DND-41 (cell line): ENCODE results near the gene ORAI1.
A peak's percentile ranks its signal among the peaks of the same experiment; 100 is the strongest.

Experiments used
- ATAC-seq: fragments of 200-7000 bp; cut with Tn5 transposase; 3 replicates; pipeline ENCODE4 v1.9.1; 2021; ENCODE audit warnings: low read depth; ENCODE audit not compliant: insufficient read depth
- DNase-seq: peaks from one replicate; pipeline ENCODE4 v3.0.0-alpha.2; 2020
- H2AFZ ChIP-seq: 2 replicates; pipeline ENCODE4 v1.6.0; 2012; ENCODE audit warnings: low read depth, low read length
- H3K27ac ChIP-seq: 2 replicates; pipeline ENCODE4 v1.5.1; 2012; ENCODE audit warnings: low read length, inconsistent platforms
- H3K27me3 ChIP-seq: fragments of 200-600 bp; sonication (generic); 2 replicates; pipeline ENCODE4 v1.6.0; 2012; ENCODE audit warnings: low read length, mild to moderate bottlenecking, inconsistent platforms; ENCODE audit not compliant: insufficient read depth, poor library complexity
- H3K36me3 ChIP-seq: 2 replicates; pipeline ENCODE4 v1.5.1; 2012; ENCODE audit warnings: low read length, inconsistent platforms; ENCODE audit not compliant: insufficient read depth
- H3K4me1 ChIP-seq: 2 replicates; pipeline ENCODE4 v1.5.1; 2012; ENCODE audit warnings: mild to moderate bottlenecking, low read length; ENCODE audit not compliant: insufficient read depth
- H3K4me2 ChIP-seq: 2 replicates; pipeline ENCODE4 v1.6.0; 2012; ENCODE audit warnings: mild to moderate bottlenecking, moderate library complexity, low read length, inconsistent platforms; ENCODE audit not compliant: insufficient read depth
- H3K4me3 ChIP-seq, 2 experiments: fragments of 200-600 bp in 1 of 2; shearing (Covaris generic) in 1 of 2; 2 replicates each; pipeline ENCODE4 v1.5.1; 2012 to 2016; ENCODE audit warnings: inconsistent platforms in 2 of 2, low read length in 2 of 2, mild to moderate bottlenecking in 2 of 2, low read depth in 1 of 2, moderate library complexity in 1 of 2
- H3K79me2 ChIP-seq: 2 replicates; pipeline ENCODE4 v1.6.0; 2012; ENCODE audit warnings: low read length, inconsistent platforms; ENCODE audit not compliant: insufficient read depth
- H3K9ac ChIP-seq: 2 replicates; pipeline ENCODE4 v1.6.0; 2012; ENCODE audit warnings: low read depth, mild to moderate bottlenecking, inconsistent platforms, low read length, moderate library complexity
- H3K9me3 ChIP-seq: 2 replicates; pipeline ENCODE4 v1.5.1; 2012; ENCODE audit warnings: low read length, moderate library complexity, mild to moderate bottlenecking, inconsistent platforms; ENCODE audit not compliant: insufficient read depth, severe bottlenecking
- H4K20me1 ChIP-seq: 2 replicates; pipeline ENCODE4 v1.6.0; 2012; ENCODE audit warnings: low read length; ENCODE audit not compliant: insufficient read depth
- EZH2 ChIP-seq: IDR thresholded peaks from 3 replicates; pipeline ENCODE4 v1.6.1; 2012; ENCODE audit warnings: borderline replicate concordance, low read depth, mild to moderate bottlenecking, moderate library complexity, low read length, inconsistent platforms; ENCODE audit not compliant: severe bottlenecking
- TF ChIP-seq, protein P1 (sequence below): IDR thresholded peaks from 2 replicates; pipeline ENCODE4 v1.5.1; 2012; ENCODE audit warnings: borderline replicate concordance, low read length, moderate library complexity, mild to moderate bottlenecking; ENCODE audit not compliant: poor library complexity, severe bottlenecking; ENCODE audit errors: extremely low read depth

ORAI1 gene

GRCh38 chr12:121626087-121626852, at the start of gene ORAI1:
Gene ORAI1 (plus strand): TSS chr12:121626530.
- Histone ChIP-seq H3K4me2 (peak within 1 kb of the TSS; percentile 69), H3K4me3 (peak within 1 kb of the TSS; percentile 62 to 69), H3K27ac (peak within 1 kb of the TSS; percentile 86), H3K9ac (peak within 1 kb of the TSS; percentile 92), H3K9me3 (no peaks in the 10 kb centered on the region), H3K4me1 (peaks cover 47% of the 10 kb centered on the region), H4K20me1 (peaks cover 12% of the 10 kb centered on the region; the same call in 1 of the 2 replicates), H3K79me2 (peaks cover 39% of the 10 kb centered on the region), H3K36me3 (peaks cover 7% of the 10 kb centered on the region; the same call in 1 of the 2 replicates), H3K27me3 (no peaks in the 10 kb centered on the region), H2AFZ (peak within 1 kb of the TSS; percentile 83)
- DNase-seq (peak; percentile 95), ATAC-seq (peak; percentile 73)
- TF ChIP-seq, protein P1, sequence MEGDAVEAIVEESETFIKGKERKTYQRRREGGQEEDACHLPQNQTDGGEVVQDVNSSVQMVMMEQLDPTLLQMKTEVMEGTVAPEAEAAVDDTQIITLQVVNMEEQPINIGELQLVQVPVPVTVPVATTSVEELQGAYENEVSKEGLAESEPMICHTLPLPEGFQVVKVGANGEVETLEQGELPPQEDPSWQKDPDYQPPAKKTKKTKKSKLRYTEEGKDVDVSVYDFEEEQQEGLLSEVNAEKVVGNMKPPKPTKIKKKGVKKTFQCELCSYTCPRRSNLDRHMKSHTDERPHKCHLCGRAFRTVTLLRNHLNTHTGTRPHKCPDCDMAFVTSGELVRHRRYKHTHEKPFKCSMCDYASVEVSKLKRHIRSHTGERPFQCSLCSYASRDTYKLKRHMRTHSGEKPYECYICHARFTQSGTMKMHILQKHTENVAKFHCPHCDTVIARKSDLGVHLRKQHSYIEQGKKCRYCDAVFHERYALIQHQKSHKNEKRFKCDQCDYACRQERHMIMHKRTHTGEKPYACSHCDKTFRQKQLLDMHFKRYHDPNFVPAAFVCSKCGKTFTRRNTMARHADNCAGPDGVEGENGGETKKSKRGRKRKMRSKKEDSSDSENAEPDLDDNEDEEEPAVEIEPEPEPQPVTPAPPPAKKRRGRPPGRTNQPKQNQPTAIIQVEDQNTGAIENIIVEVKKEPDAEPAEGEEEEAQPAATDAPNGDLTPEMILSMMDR, result peak; percentile 42
- no peak for TF ChIP-seq EZH2

DNA sequence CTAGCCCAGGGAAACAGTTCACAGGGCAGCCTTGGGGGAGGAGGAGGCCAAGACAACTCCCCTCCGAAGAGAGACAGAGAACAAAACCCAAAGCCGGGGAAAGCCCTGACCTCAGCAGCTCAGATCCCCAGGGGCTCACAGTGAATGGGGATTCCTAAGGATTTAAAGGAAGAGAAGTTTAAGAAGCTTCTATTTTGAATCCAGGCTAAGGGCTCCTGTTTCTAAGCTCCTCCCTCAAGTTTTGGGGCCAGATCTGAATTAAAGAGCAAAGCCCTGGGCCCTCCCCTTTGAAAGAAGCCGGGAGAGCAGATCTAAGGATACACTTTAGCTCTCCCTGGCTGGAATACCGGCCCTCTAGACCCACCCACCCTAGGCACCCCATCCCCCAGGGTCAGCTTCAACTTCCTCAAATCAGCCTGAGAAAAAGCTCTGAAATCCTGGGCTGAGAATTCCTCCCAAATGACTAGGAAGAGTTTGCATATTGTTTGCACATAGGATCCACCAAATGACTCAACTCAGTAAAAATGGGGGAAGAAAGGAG, 49.4 kb upstream of the ORAI1 start:
- no peak for TF ChIP-seq EZH2
- TF ChIP-seq, protein P1, result no peak
- Histone ChIP-seq H3K9ac (peak overlapping the region; percentile 90; the same call in 1 of the 2 replicates), H3K9me3 (no peaks in the 10 kb centered on the region), H4K20me1 (no peaks in the 10 kb centered on the region), H3K36me3 (peaks cover 36% of the 10 kb centered on the region), H3K4me2 (peak overlapping the region; percentile 64), H3K79me2 (peaks cover 55% of the 10 kb centered on the region), H3K27ac (no peak overlapping the region), H2AFZ (no peak overlapping the region), H3K27me3 (no peaks in the 10 kb centered on the region), H3K4me3 (no peak overlapping the region), H3K4me1 (peaks cover 34% of the 10 kb centered on the region)
- DNase-seq (no peak), ATAC-seq (no peak)

DNA sequence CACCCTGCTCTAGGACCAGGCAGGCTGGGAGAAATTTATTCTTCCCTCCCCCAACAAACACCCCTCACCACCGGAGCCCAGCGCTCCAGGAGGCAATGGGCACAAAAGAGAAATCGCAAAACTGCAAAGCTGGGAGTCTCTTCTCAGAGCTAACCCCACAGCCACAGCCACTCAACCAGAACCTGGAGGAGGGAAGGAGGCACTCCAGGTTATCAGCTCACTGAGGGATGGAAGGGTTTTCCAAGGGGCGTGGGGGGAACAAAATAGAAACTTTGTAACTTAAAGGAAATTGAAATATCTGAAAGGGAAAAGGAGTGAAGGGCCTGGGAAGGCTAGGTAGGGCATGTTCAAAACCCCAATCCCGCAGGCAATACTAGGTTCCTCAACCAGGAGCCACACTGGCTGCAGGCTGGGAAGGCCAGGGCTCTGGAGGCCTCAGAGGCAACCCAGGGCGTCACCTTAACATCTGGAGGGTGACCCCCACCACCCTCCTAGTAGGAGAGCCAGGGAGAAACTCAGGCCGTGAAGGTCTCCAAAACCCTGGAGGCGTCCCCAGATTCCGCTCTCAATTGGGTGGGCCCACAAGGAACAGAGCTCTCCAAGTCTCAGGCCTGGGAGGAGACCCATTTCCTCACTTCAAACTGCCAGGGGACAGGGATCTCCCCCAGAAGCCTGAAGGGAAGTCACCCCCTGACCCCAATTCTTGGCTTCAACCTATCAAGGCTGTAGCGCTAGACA, 48.7 kb upstream of the ORAI1 start:
- TF ChIP-seq EZH2, result no peak
- TF ChIP-seq, protein P1, result no peak
- Histone ChIP-seq H3K79me2 (peaks cover 62% of the 10 kb centered on the region), H3K27me3 (no peaks in the 10 kb centered on the region), H3K4me1 (peaks cover 41% of the 10 kb centered on the region), H3K4me3 (peak overlapping the region in 1 of 2 experiments; percentile 53; a peak in 2 of 4 replicates), H2AFZ (no peak overlapping the region), H3K9ac (peak overlapping the region; percentile 90), H3K4me2 (peak overlapping the region; percentile 64), H3K9me3 (no peaks in the 10 kb centered on the region), H3K36me3 (peaks cover 30% of the 10 kb centered on the region), H3K27ac (peak overlapping the region; percentile 50), H4K20me1 (no peaks in the 10 kb centered on the region)
- ATAC-seq (no peak), DNase-seq (no peak)
